Measurements from ENCODE around the gene SUPT20HL2. TPM values are rescaled to one million over a fixed set of nuclear protein-coding genes. Genes with fewer than 3 reads are reported as not detected.
"Not testable (repeated sequence)": the region's sequence is repeated elsewhere in the genome, so short reads cannot be mapped to it uniquely, and the experiment has no call there.

SUPT20HL2 gene
- total RNA-seq, 1 experiment from 2014 or later, result not detected

DNA sequence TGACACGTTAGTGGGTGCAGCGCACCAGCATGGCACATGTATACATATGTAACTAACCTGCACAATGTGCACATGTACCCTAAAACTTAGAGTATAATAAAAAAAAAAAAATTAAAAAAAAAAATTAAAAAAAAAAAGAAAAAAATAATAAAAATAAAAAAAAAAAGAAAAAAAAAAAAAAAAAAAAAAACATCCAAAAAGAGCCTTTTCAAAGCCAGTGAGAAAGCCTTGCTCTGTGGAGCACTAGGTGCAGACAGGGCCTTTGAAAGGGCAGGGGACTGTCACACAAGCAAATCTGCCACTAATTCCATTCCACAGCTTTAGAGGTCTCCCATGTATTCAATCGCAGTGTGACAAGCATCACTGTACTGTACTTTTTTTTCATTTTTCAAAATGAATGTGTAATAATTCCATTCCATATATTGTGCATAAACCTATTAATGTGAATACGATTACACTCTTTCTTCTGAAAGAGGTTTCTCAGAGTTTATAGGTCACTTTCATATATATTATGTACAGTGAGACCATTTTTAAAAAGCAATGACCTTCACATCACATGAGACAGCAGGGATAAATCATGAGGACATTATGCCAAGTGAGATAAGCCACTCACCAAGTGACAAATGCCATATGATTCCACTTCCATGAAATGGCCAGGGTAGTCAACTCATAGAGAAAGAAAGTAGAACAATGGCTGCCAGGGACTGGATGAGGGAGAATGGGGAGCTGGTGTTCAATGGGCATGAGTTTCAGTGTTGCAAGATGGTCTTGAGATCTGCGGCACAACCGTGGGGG is 4.1 kb downstream of the SUPT20HL2 start:
- DNase-seq (ENCODE audit: low spot score), result not testable (repeated sequence)

DNA sequence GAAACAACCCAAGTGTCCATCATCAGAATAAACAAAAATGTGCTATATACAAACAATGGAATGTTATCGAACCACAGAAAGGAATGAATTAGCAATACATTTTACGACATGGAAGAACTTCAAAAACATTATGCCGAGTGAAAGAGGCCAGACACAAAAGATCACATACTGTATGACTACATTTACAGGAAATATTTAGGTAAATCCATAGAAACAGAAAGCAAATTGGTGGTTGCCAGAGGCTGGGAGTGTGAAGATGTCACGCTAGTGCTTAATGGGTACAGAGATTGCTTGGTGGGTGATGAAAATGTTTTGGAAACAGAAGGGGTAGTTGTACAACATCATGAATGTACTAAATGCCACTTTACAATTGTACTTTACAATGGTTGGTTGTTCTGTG is 5.1 kb downstream of the SUPT20HL2 start:
- DNase-seq (ENCODE audit: low spot score), result not testable (repeated sequence)

DNA sequence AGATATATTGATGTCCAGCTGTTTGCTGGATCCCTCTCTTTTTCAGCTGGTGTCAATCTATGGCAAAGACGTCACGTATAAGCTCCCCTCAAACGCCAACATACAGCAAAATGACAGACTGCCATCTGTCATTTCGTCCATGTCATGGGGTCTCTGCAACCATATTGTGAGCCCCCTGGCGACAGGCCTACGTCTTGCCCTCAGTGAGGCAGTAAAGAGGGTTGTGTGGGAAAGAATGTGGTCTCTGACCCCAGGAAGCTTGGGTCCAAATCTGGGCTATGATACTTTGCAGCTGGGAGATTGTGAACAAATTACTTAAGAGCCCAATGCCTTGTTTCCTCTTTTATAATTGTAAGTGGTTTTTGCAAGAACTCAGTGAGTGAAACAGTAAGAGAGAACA is 7.4 kb downstream of the SUPT20HL2 start:
- no peak for DNase-seq (ENCODE audit: low spot score)

- DNase-seq (ENCODE audit: low spot score), result no peak
Measured at GRCh38 chrX:24305905-24306304, 8.0 kb downstream of the SUPT20HL2 start.

- no peak for DNase-seq (ENCODE audit: low spot score)
Measured at GRCh38 chrX:24301806-24302205, 12.1 kb downstream of the SUPT20HL2 start.

DNA sequence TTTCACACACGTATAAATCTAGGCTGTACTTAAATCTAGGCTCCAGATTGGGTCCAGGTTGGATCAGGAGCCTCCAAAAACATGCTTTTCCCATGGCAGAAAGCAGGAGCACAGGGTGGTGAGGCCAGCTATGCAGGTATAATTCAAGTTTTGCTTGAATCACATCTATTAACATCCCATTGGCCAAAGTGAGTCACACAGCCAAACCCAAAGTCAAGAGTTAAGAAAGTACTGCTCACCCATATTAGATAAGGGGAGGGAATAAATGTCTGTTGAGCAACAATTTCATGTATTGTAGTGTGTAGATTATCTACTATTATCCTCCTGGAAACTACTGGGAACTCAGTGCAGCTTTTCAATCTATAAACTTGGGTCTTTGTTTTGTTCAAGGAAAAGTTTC is 12.8 kb downstream of the SUPT20HL2 start:
- DNase-seq (ENCODE audit: low spot score), result no peak

- peak; percentile 17 for DNase-seq (ENCODE audit: low spot score)
Measured at GRCh38 chrX:24298191-24298590, 15.7 kb downstream of the SUPT20HL2 start.

GRCh38 chrX:24294619-24295018 is 19.2 kb downstream of the SUPT20HL2 start:
- DNase-seq (ENCODE audit: low spot score), result no peak

DNA sequence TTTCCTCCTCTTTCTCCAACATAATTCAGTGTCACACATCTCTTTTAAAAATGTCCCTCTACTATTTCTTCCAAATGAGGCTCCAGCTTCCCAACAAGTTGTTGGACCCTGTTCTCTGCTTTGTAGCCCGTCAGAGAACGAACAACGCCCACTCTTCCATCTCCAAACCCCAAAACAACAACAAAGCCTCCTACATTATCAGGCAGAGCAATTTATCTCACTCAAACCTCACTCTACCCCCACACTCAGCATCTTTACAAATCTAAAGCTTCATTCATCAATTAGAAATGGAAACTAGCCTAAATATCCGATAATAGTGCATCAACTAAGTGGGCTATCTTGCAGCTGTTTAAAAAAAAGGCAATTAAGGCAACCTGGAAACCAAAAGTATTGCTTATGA is 20.5 kb downstream of the SUPT20HL2 start:
- DNase-seq (ENCODE audit: low spot score), result no peak

DNA sequence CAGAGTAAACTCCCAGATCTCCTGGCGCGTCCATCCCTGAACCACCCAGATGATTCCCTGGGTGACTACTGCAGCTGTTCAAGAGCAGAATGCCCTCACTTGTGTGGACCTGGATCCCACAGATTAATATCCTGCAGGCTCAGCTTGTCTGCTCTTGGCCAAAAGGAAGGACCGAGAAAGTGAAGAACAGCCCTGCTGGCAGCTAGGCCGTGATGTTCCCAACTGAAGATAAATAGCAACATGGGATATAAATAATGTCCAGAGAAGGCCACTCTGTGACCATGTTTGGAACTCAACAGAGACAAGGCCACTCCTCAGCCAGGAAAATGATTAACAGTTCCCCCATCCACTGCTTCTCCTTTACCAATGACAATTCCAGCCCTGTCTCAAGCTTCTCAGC is 21.5 kb downstream of the SUPT20HL2 start:
- no peak for DNase-seq (ENCODE audit: low spot score)

- no peak for DNase-seq (ENCODE audit: low spot score)
Measured at GRCh38 chrX:24285082-24285481, 28.8 kb downstream of the SUPT20HL2 start.

DNA sequence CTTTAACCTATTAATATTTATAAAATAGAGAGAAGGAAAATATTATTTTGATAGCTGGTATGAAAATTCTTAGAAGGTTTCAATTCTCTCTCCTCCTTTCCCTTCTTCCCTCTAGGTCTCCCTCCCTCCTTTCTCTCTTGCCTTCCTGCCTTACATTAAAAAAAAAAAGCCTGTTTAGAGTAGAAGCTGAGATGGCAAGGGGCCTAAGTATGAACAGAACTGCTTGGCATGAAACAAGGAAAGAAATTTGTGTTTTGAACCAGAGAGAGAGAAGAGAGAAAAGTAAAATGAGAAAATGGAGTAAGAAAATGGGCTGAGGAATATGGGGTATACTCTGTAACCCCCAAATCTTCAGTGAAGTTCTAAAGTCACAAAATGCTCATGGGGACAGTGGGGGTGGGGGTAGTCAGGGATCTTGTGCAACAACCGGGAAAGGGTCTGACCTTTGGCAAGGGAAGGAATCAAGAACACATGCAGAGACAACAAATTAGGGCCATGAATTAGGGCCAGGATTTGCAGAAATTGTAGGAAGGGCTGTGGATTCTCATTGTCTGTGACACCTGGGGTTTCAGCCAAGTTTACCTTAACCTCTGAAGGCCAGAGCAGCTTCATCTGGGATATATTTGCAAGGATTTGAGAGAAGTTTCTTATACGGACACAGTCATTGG is 30.6 kb downstream of the SUPT20HL2 start:
- DNase-seq (ENCODE audit: low spot score), result no peak

GRCh38 chrX:24282381-24283126 is 31.3 kb downstream of the SUPT20HL2 start:
- DNase-seq (ENCODE audit: low spot score), result peak; percentile 30

GRCh38 chrX:24277405-24277804 is 36.5 kb downstream of the SUPT20HL2 start:
- no peak for DNase-seq (ENCODE audit: low spot score)

GRCh38 chrX:24276015-24276414 is 37.9 kb downstream of the SUPT20HL2 start:
- DNase-seq (ENCODE audit: low spot score), result no peak

- DNase-seq (ENCODE audit: low spot score), result no peak
Measured at GRCh38 chrX:24271262-24271661, 42.6 kb downstream of the SUPT20HL2 start.

- DNase-seq (ENCODE audit: low spot score), result no peak
Measured at GRCh38 chrX:24268786-24269185, 45.1 kb downstream of the SUPT20HL2 start.

- DNase-seq (ENCODE audit: low spot score), result no peak
Measured at GRCh38 chrX:24266996-24267395, 46.9 kb downstream of the SUPT20HL2 start.

GRCh38 chrX:24264383-24264782 is 49.5 kb downstream of the SUPT20HL2 start:
- DNase-seq (ENCODE audit: low spot score), result peak; percentile 42

DNA sequence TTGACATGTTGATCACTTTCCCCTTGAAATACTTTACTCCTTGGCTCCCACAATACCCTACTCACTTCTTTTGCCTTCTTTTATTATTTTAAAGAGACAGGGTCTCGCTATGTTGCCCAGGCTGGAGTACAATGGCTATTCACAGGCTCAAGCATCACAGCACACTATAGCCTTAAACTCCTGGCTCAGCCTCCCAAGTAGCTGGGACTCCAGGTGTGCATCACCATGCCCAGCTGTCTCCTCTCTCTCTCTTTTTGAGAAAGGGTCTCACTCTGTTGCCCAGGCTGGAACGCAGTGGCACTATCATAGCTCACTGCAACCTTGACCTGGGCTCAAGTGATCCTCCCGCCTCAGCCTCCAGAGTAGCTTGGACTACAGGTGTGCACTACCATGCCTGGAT is 51.6 kb downstream of the SUPT20HL2 start:
- DNase-seq (ENCODE audit: low spot score), result no peak
